Measurements from ENCODE around the gene RAB17. TPM values are rescaled to one million over a fixed set of nuclear protein-coding genes. Genes with fewer than 3 reads are reported as not detected.

The RAB17 gene
- total RNA-seq, 3 donors from 2014 or later = 39.7 to 43.9 TPM; not detected in 1

DNA sequence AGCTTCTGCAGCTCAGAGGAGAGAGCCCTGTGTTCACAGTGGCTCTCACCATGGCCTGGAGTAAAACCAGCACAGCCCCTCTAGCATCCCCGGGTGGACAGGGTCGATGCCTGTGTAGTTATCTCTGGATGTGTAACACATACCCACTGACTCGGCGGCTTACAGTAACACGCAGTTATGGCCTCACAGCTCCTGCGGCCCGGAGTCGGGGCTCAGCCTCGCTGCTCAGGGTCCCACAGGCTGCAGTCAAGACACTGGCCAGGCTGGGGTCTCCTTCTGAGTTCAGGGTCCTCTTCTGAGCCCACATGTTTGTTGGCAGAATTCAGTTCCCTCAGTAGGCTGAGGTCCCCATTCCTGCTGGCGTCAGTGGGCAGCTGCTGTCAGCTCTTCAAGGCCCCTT lies 2.5 kb upstream of the RAB17 start:
- Histone ChIP-seq H3K4me3 (no peak overlapping the region), H3K27me3 (no peaks in the 10 kb centered on the region), H3K27ac (no peak overlapping the region), H3K9me3 (no peaks in the 10 kb centered on the region), H3K36me3 (no peaks in the 10 kb centered on the region), H3K4me1 (peaks cover 0 to 17% of the 10 kb centered on the region in 2 donors)
- no peak for DNase-seq (ENCODE audit: low spot score in 2 of 2)
- intact Hi-C loops (cut with DNase I; ENCODE audit: low total_unique reads) = no loop called here
- TF ChIP-seq, protein P1, sequence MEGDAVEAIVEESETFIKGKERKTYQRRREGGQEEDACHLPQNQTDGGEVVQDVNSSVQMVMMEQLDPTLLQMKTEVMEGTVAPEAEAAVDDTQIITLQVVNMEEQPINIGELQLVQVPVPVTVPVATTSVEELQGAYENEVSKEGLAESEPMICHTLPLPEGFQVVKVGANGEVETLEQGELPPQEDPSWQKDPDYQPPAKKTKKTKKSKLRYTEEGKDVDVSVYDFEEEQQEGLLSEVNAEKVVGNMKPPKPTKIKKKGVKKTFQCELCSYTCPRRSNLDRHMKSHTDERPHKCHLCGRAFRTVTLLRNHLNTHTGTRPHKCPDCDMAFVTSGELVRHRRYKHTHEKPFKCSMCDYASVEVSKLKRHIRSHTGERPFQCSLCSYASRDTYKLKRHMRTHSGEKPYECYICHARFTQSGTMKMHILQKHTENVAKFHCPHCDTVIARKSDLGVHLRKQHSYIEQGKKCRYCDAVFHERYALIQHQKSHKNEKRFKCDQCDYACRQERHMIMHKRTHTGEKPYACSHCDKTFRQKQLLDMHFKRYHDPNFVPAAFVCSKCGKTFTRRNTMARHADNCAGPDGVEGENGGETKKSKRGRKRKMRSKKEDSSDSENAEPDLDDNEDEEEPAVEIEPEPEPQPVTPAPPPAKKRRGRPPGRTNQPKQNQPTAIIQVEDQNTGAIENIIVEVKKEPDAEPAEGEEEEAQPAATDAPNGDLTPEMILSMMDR (IDR thresholded peaks at IDR 0.05) = no peak
- TF ChIP-seq POLR2AphosphoS5 (IDR thresholded peaks at IDR 0.05) (no peak), POLR2A (IDR thresholded peaks at IDR 0.05) (no peak)

DNA sequence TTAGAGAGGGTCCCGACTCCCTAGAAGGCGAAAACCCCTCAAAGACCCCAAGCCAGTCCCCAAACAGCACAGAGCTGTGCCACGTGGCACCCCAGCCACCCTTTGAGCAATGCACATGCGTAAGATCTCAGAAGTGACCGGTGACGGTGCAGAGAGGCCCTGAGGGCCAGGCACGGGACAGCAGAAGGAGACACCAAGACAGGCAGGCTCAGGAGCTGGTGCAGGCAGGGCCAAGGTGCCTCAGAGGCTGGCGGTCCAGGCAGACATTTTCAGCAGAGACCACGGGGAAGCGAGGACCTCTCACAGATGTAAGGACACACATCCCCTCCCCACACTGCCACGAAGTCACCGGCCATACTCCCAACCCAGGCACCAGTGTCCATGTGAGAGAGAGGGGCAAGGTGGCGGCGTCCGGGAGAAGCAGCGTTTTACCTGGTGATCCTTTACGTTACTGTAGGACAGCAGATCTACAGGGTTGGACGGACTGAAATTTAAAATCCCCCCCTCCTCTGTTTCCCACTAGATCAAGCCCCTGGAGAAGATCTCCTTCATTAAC lies 2.0 kb upstream of the RAB17 start:
- Histone ChIP-seq H3K9me3 (no peaks in the 10 kb centered on the region), H3K27ac (peak overlapping the region in 1 of 2 donors; percentile 39), H3K4me3 (no peak overlapping the region), H3K27me3 (no peaks in the 10 kb centered on the region), H3K4me1 (peaks cover 0 to 17% of the 10 kb centered on the region in 2 donors), H3K36me3 (no peaks in the 10 kb centered on the region)
- DNase-seq (ENCODE audit: low spot score in 2 of 2) = no peak
- intact Hi-C loops (cut with DNase I; ENCODE audit: low total_unique reads) = no loop called here
- no peak for TF ChIP-seq POLR2AphosphoS5 (IDR thresholded peaks at IDR 0.05)
- TF ChIP-seq, protein P1 (IDR thresholded peaks at IDR 0.05) = no peak
- no peak for TF ChIP-seq POLR2A (IDR thresholded peaks at IDR 0.05)

DNA sequence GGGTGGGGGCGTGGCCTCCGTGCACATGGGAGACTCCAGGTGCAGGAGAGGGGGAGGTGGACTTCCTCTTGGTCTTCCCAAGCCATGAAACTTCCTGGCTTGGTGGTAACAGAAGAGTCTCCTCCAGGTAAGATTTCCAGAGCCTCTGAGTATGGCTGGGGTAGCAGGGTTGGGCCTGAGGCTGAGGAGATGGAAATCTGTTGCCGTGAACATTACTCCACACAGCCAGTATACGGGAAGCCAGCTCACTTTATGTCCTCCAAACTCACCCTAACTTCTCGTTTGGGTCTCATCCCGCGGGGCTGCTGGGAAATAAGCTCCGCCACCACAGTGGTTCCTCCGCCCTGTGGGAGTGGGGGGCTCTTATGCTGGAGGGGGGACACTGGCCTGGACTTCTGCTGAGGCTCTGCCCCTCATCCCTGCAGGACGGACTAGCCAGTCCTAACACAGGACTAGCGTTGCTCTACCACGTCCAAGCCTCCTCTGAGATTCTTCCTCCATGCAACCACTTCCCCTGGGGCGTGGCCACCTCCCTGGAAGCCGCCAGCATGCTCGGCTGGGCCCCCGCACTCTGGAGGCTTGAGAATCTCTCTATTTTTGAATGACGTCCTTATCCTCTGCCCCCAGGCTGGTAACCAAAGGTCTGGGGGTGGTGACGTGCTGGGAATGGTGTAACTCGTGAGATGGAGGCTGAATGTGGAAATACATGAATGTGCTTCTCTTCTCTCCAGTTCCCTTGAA lies 777 bp upstream of the RAB17 start:
- intact Hi-C loops (cut with DNase I; ENCODE audit: low total_unique reads) = loop anchor here (2.0 kb wide), 1 partner anchor 61 kb away; no protein-coding TSS in a partner anchor
- H3K27me3 ChIP-seq = no peaks in the 10 kb centered on the region
- TF ChIP-seq POLR2A (IDR thresholded peaks at IDR 0.05) (no peak), POLR2AphosphoS5 (IDR thresholded peaks at IDR 0.05) (no peak)
- TF ChIP-seq, protein P1 (IDR thresholded peaks at IDR 0.05) = no peak
- H3K9me3 ChIP-seq = no peaks in the 10 kb centered on the region
- DNase-seq (ENCODE audit: low spot score in 2 of 2) = no peak
- H3K4me3 ChIP-seq = peak overlapping the region; percentile 7 to 61 (median 43)
- no peaks in the 10 kb centered on the region for H3K36me3 ChIP-seq
- peaks cover 0 to 17% of the 10 kb centered on the region in 2 donors for H3K4me1 ChIP-seq
- H3K27ac ChIP-seq = peak overlapping the region; percentile 90 to 92

DNA sequence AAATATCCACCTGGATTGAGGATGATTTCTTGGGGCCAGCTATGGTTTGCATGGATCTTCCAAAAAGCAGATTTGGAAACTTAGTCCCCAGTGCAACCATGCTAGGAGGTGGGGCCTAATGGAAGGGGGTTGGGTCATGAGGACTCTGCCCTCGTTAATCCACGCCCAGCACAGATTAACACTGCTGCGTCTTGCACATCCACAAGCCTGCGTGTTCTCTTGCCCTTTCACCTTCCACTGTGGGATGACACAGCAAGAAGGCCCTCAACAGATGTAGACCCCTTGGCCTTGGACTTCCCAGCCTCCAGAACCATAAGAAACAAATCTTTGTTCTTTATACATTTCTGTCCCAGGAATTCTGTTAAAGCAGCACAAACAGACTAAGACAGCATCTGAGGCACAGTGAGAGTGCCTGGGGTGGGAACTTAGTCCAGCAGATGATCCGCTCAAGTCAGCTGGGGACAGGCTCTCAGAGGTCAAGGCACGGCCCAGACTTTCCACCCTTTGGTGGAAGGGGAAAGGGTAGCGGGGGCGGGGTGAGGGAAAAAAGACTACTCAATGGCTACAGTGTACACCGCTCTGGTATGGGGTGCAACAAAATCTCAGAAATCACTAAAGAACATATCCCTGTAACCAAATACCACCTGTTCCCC lies 2.4 kb downstream of the RAB17 start:
- H3K36me3 ChIP-seq = no peaks in the 10 kb centered on the region
- no peak overlapping the region for H3K4me3 ChIP-seq
- DNase-seq (ENCODE audit: low spot score in 2 of 2) = no peak
- TF ChIP-seq, protein P1 (IDR thresholded peaks at IDR 0.05) = no peak
- TF ChIP-seq POLR2A (IDR thresholded peaks at IDR 0.05) (no peak), POLR2AphosphoS5 (IDR thresholded peaks at IDR 0.05) (no peak)
- H3K27ac ChIP-seq = no peak overlapping the region
- intact Hi-C loops (cut with DNase I; ENCODE audit: low total_unique reads) = loop anchor here (5.0 to 10.0 kb wide), 2 partner anchors 157 to 529 kb away; no protein-coding TSS in a partner anchor
- H3K9me3 ChIP-seq = no peaks in the 10 kb centered on the region
- no peaks in the 10 kb centered on the region for H3K27me3 ChIP-seq
- peaks cover 0 to 8% of the 10 kb centered on the region in 2 donors for H3K4me1 ChIP-seq
